ENCODE results near the gene HYAL4. TPM values are rescaled to one million over a fixed set of nuclear protein-coding genes. Genes with fewer than 3 reads are reported as not detected.
"Not testable (repeated sequence)": the region's sequence is repeated elsewhere in the genome, so short reads cannot be mapped to it uniquely, and the experiment has no call there.

HYAL4 gene
- total RNA-seq, 1 donor, result not detected

GRCh38 chr7:123845823-123846216 is 851 bp downstream of the HYAL4 start:
- no peak for DNase-seq (ENCODE audit: low read depth in 2 of 3, low spot score in 2 of 3)

- DNase-seq (ENCODE audit: low read depth in 2 of 3, low spot score in 2 of 3), result no peak
These were observed 1.4 kb downstream of the HYAL4 start for GRCh38 chr7:123846217-123846891.

- no peak for DNase-seq (ENCODE audit: low read depth in 2 of 3, low spot score in 2 of 3)
These were observed 2.9 kb downstream of the HYAL4 start for GRCh38 chr7:123847868-123848267.

GRCh38 chr7:123849855-123850254 is 4.9 kb downstream of the HYAL4 start:
- DNase-seq (ENCODE audit: low read depth in 2 of 3, low spot score in 2 of 3), result no peak

- DNase-seq (ENCODE audit: low read depth in 2 of 3, low spot score in 2 of 3), result not testable (repeated sequence)
These were observed 6.4 kb downstream of the HYAL4 start for GRCh38 chr7:123851404-123851803.

GRCh38 chr7:123854291-123854690 is 9.3 kb downstream of the HYAL4 start:
- DNase-seq (ENCODE audit: low read depth in 2 of 3, low spot score in 2 of 3), result not testable (repeated sequence)

- DNase-seq (ENCODE audit: low read depth in 2 of 3, low spot score in 2 of 3), result not testable (repeated sequence)
These were observed 11.5 kb downstream of the HYAL4 start for GRCh38 chr7:123856428-123856827.

GRCh38 chr7:123860848-123861247 is 15.9 kb downstream of the HYAL4 start:
- DNase-seq (ENCODE audit: low read depth in 2 of 3, low spot score in 2 of 3), result no peak

GRCh38 chr7:123862775-123863174 is 17.8 kb downstream of the HYAL4 start:
- DNase-seq (ENCODE audit: low read depth in 2 of 3, low spot score in 2 of 3), result no peak

- no peak for DNase-seq (ENCODE audit: low read depth in 2 of 3, low spot score in 2 of 3)
These were observed 18.5 kb downstream of the HYAL4 start for GRCh38 chr7:123863461-123863860.

GRCh38 chr7:123864012-123864411 is 19.0 kb downstream of the HYAL4 start:
- no peak for DNase-seq (ENCODE audit: low read depth in 2 of 3, low spot score in 2 of 3)

GRCh38 chr7:123864436-123864835 is 19.5 kb downstream of the HYAL4 start:
- DNase-seq (ENCODE audit: low read depth in 2 of 3, low spot score in 2 of 3), result no peak

- no peak for DNase-seq (ENCODE audit: low read depth in 2 of 3, low spot score in 2 of 3)
These were observed 20.0 kb downstream of the HYAL4 start for GRCh38 chr7:123864966-123865365.

- peak; percentile 11 to 83 (median 45) for DNase-seq (ENCODE audit: low read depth in 2 of 3, low spot score in 2 of 3)
These were observed 20.6 kb downstream of the HYAL4 start for GRCh38 chr7:123865517-123866117.

- no peak for DNase-seq (ENCODE audit: low read depth in 2 of 3, low spot score in 2 of 3)
These were observed 22.3 kb downstream of the HYAL4 start for GRCh38 chr7:123867225-123867624.

GRCh38 chr7:123871998-123872867 is 27.3 kb downstream of the HYAL4 start:
- peak in 2 of 3 donors; percentile 22 to 60 for DNase-seq (ENCODE audit: low read depth in 2 of 3, low spot score in 2 of 3)

GRCh38 chr7:123872908-123873307 is 27.9 kb downstream of the HYAL4 start:
- no peak for DNase-seq (ENCODE audit: low read depth in 2 of 3, low spot score in 2 of 3)

- DNase-seq (ENCODE audit: low read depth in 2 of 3, low spot score in 2 of 3), result no peak
These were observed 31.7 kb downstream of the HYAL4 start for GRCh38 chr7:123876557-123877256.

GRCh38 chr7:123879628-123880027 is 34.7 kb downstream of the HYAL4 start:
- no peak for DNase-seq (ENCODE audit: low read depth in 2 of 3, low spot score in 2 of 3)

- no peak for DNase-seq (ENCODE audit: low read depth in 2 of 3, low spot score in 2 of 3)
These were observed 36.3 kb downstream of the HYAL4 start for GRCh38 chr7:123881300-123881699.

GRCh38 chr7:123883154-123883553 is 38.2 kb downstream of the HYAL4 start:
- no peak for DNase-seq (ENCODE audit: low read depth in 2 of 3, low spot score in 2 of 3)

Data from hematopoietic multipotent progenitor cell (in vitro differentiated cells).